AG04450 (cell line): ENCODE measurements around the gene CKS1B. TPM values are rescaled to one million over a fixed set of nuclear protein-coding genes. Genes with fewer than 3 reads are reported as not detected.

Source experiments
- CTCF ChIA-PET: fragments of 300-600, 350-600 bp; formaldehyde crosslinking; extraction: SDS; loops from one replicate; lab custom pipeline; 2022; ENCODE audit warnings: antibody characterized with exemption, inconsistent platforms; lab: Charles Lee
- POLR2A ChIA-PET: fragments of 350-600 bp; formaldehyde crosslinking; extraction: SDS; loops from one replicate; lab custom pipeline; 2021; ENCODE audit warnings: antibody characterized with exemption, inconsistent platforms; lab: Yijun Ruan, JAX
- DNase-seq: peaks from one replicate; pipeline ENCODE4 v3.0.0-alpha.2; 2011; ENCODE audit warnings: low read depth, low spot score
- H3K27ac ChIP-seq: one replicate; pipeline ENCODE4 v1.5.1; 2012; ENCODE audit warnings: low read depth, low read length, control low read depth
- H3K27me3 ChIP-seq: one replicate; pipeline ENCODE4 v1.6.0; 2012; ENCODE audit warnings: low read length; ENCODE audit not compliant: control insufficient read depth, insufficient read depth
- H3K4me3 ChIP-seq: 2 replicates; pipeline ENCODE4 v1.5.1; 2011; ENCODE audit warnings: mild to moderate bottlenecking, low read depth, low read length, control low read depth
- H3K9me3 ChIP-seq: 2 replicates; pipeline ENCODE4 v1.5.1; 2012; ENCODE audit warnings: low read length; ENCODE audit not compliant: control insufficient read depth, insufficient read depth
- polyA plus RNA-seq: library from polyadenylated mRNA; depleted of rRNA; stranded (reverse); fragments of >200 nt; gene quantifications from 2 replicates; pipeline ENCODE4 v1.2.3, GENCODE V29; 2011
- TF ChIP-seq, protein P1 (sequence below): IDR thresholded peaks from 2 replicates; pipeline ENCODE4 v1.5.1; 2011; ENCODE audit warnings: low read depth, low read length, control low read depth, inconsistent platforms

The CKS1B gene
- polyA plus RNA-seq, 1 experiment: 81.3 TPM

DNA sequence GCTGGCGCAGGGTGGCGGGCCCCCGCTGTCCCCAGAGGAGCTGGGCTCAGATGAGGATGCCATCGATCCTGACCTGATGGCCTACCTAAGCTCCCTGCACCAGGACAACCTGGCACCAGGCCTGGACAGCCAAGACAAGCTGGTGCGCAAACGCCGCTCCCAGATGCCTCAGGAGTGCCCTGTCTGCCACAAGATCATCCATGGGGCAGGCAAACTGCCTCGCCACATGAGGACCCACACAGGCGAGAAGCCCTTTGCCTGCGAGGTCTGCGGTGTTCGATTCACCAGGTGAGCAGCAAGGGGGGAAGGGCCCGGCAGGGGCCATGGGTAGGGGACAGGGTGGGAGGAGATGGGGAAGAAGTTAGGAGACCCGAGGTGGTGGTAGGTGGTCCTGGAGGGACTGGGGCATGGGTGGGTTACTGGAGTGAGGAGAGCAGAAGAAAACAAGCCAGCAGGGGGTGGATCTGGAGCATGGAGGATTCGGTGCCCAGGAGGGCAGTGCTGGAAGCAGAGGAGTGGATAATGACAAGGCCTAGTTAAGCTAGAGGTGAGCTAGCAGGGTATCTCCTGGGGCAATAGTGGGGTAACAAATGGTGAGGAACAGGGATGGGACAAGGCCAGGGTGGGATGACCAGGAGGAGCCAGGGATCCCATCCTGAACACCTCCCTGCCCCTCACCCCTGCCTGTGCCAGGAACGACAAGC is 41.2 kb downstream of the CKS1B start:
- DNase-seq: no peak
- Histone ChIP-seq H3K27ac (no peak overlapping the region), H3K9me3 (no peaks in the 10 kb centered on the region), H3K4me3 (no peak overlapping the region), H3K27me3 (no peaks in the 10 kb centered on the region)
- POLR2A ChIA-PET: no interaction called here
- TF ChIP-seq, protein P1, sequence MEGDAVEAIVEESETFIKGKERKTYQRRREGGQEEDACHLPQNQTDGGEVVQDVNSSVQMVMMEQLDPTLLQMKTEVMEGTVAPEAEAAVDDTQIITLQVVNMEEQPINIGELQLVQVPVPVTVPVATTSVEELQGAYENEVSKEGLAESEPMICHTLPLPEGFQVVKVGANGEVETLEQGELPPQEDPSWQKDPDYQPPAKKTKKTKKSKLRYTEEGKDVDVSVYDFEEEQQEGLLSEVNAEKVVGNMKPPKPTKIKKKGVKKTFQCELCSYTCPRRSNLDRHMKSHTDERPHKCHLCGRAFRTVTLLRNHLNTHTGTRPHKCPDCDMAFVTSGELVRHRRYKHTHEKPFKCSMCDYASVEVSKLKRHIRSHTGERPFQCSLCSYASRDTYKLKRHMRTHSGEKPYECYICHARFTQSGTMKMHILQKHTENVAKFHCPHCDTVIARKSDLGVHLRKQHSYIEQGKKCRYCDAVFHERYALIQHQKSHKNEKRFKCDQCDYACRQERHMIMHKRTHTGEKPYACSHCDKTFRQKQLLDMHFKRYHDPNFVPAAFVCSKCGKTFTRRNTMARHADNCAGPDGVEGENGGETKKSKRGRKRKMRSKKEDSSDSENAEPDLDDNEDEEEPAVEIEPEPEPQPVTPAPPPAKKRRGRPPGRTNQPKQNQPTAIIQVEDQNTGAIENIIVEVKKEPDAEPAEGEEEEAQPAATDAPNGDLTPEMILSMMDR: no peak
- CTCF ChIA-PET: interaction anchor here (1.0 to 3.6 kb wide), 8 partner anchors 8 to 60 kb away, joined by 4 to 38 read pairs (median 16); partner anchors contain the start of genes PBXIP1 and PYGO2

DNA sequence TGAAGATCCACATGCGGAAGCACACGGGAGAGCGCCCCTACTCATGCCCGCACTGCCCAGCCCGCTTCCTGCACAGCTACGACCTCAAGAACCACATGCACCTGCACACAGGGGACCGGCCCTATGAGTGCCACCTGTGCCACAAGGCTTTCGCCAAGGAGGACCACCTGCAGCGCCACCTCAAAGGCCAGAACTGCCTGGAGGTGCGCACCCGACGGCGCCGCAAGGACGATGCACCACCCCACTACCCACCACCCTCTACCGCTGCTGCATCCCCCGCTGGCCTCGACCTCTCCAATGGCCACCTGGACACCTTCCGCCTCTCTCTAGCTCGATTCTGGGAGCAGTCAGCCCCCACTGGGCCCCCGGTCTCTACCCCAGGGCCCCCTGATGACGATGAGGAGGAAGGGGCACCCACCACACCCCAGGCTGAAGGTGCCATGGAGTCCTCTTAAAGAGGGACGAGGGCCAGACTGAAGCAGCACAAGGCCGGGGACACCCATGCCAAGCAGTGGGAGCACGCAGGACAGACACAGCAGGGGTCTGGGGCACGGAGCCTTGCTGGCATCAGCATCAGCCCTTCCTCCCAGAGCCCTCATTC is 41.9 kb downstream of the CKS1B start:
- POLR2A ChIA-PET: interaction anchor here (0.6 to 1.5 kb wide), 4 partner anchors 9 to 458 kb away, joined by 3 to 5 read pairs (median 4); partner anchors contain the start of genes PBXIP1, SHC1 and UBE2Q1
- Histone ChIP-seq H3K27ac (no peak overlapping the region), H3K4me3 (no peak overlapping the region), H3K27me3 (no peaks in the 10 kb centered on the region), H3K9me3 (no peaks in the 10 kb centered on the region)
- DNase-seq: no peak
- CTCF ChIA-PET: interaction anchor here (0.7 to 3.6 kb wide), 12 partner anchors 9 to 69 kb away, joined by 3 to 38 read pairs (median 10); partner anchors contain the start of genes PBXIP1, PYGO2 and SHC1
- TF ChIP-seq, protein P1: no peak

DNA sequence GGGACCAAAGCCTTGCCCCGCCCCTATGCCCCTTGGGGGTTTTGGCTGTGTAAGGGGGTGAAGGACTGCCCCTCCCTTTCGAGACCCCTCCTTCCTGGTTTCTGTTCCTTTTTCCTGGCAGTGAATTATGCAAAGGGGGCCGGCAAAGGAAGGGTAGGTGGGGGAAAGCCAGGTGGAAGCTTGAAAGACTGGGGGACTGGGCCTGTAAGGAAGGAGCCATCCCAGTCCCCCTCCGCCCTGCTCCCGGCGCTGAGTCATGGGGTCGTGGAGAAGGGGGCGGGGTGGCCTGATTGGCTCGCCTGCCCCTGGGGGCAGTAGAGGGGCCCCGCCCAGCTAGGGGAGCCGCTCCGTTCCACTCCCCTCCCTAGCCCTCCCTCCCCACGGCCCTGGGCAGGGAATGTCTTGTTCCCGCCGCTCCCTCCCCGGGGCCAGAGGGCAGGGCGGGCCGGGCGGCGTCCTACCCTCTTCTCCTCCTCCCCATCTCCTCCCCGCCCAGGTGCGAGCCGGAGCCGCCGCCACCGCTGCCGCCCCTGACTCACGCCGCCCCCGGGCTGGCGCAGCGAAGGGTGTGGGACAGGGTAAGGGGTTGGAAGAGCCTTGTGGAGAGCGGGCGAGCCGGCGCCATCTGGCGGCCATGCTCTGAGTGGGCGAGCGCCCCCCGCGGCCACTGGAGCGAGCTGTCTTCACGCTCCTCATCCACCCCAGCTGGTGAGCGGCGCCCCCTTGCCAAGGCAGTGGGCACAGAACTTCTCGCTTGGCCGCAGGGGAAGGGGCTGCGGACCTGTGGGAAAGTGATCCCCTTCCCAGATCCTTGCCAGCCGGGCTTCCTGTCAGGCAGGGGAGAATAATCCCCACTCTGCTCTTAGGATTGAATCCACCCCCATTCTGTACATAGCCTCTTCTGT is 42.8 kb downstream of the CKS1B start:
- DNase-seq: peak; percentile 59
- Histone ChIP-seq H3K9me3 (no peaks in the 10 kb centered on the region), H3K27me3 (no peaks in the 10 kb centered on the region), H3K27ac (peak overlapping the region; percentile 61), H3K4me3 (peak overlapping the region; percentile 45)
- ChIA-PET POLR2A (interaction anchor here (0.6 to 1.5 kb wide), 6 partner anchors 10 to 459 kb away, joined by 3 to 10 read pairs (median 4); partner anchors contain the start of genes PBXIP1, SHC1 and UBE2Q1), CTCF (interaction anchor here (0.5 to 3.6 kb wide), 37 partner anchors 9 to 537 kb away, joined by 3 to 38 read pairs (median 4); partner anchors contain the start of genes ADAM15, DCST1, DCST2 and EFNA3)
- TF ChIP-seq, protein P1: peak; percentile 96

DNA sequence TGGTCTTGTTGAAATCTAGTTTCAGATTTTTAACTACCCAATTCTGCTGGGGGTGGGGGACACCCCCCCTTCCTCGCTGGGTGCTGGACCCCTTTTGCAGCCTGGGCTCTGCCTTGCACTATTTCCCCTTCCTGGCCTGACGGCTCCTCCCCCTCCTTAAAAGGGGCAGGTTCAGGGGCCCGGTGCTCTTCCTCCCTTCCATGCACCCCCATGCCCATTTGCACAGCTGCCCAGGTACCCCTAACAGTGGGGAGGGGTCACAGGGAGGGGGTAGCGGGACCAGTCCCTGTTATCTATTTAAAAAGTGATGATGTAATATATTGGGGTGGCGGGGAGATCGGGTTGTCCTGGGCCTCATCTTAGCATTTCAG is 43.5 kb downstream of the CKS1B start:
- no peak overlapping the region; the same call in 1 of the 2 replicates for H3K4me3 ChIP-seq
- no peaks in the 10 kb centered on the region for H3K9me3 ChIP-seq
- H3K27ac ChIP-seq: no peak overlapping the region
- TF ChIP-seq, protein P1: no peak
- no peak for DNase-seq
- ChIA-PET POLR2A (interaction anchor here (1.3 to 1.5 kb wide), 2 partner anchors 14 to 62 kb away, joined by 4 to 5 read pairs; partner anchors contain the start of gene PBXIP1), CTCF (interaction anchor here (0.5 to 3.6 kb wide), 33 partner anchors 8 to 537 kb away, joined by 3 to 38 read pairs (median 3); partner anchors contain the start of genes ADAM15, DCST1, DCST2 and EFNA3)
- no peaks in the 10 kb centered on the region for H3K27me3 ChIP-seq
